CD4-positive, alpha-beta T cell treated with Interferon alpha-2 for 1 hour (primary cell): ENCODE results near the gene HCN4.

ENCODE experiments used
- DNase-seq, 2 donors: peaks; one replicate each; pipeline ENCODE4 v3.0.0-alpha.2; 2020 to 2022

Gene HCN4

DNA sequence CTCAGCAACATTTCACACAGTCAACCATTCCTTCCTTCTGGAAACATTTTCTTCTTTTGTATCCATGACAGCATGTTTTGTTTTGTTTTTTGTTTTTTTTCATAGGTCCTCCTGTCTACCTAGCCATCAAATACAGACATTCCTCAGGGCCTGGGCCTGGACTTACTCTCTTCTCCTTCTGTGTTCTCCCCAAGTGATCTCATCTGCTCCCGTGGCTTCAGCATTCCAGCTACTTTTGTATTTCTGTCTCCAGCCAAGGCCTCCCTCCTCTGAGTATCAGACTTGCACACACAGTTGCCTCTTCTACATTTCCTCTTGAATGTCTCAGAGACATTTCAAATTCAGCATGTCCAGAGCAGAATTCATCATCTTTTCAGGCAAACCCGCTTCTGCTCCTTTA is 82.4 kb downstream of the HCN4 start:
- DNase-seq: no peak

DNA sequence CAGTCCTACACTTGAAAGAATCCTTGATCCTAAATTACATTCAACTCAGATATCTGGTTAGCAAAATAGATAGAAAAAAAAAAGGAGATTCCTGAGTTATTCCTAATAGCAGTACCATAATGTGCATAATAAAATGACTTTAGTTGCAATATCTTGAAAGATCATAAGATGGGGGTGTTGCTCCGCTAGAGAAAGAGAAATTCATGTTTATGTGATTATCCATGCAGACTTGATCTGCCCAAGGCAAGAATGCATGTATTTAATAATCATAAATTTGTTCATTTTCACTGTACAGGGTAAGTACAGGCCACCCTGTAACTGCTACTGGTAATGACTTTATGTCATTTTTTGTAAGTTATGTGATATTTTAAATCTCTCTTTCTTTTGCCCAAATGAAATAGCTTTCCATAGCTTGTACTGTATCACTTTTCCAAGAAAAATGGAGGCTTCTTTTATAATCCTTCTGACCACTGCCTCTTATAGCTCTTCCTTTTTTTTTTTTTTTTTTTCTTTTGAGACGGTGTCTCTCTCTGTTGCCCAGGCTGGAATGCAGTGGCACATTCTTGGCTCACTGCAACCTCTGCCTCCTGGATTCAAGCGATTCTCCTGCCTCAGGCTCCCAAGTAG is 84.6 kb downstream of the HCN4 start:
- peak in 1 of 2 donors; percentile 21 for DNase-seq

DNA sequence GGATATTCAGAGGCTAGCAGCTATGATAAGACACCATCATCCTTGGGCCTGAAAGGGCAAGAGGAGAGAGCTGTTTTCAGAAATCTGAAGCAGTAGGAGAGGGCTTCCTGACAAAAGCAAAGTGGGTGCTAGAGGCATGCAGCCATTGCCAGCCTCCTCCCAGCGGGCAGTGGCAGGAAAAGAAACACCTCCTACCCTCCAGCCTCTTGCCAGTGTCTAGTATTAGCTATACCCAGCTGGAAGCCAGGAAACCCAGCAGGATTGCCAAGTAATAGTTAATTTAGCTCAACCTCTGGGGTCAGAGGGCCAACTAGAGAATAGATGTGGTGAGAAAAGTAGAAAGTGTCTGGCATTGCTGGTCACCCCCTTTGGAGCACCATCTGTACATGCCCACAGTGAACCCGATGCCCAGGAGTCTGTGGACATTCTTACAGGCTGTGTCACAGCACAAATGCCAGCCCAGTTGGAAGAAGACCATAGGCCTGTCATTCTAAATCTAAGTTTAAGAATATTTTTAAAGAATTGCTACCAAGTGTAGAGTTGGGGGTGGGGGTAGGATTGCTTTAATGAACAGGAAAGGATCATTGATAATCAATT is 85.3 kb downstream of the HCN4 start:
- DNase-seq: no peak

DNA sequence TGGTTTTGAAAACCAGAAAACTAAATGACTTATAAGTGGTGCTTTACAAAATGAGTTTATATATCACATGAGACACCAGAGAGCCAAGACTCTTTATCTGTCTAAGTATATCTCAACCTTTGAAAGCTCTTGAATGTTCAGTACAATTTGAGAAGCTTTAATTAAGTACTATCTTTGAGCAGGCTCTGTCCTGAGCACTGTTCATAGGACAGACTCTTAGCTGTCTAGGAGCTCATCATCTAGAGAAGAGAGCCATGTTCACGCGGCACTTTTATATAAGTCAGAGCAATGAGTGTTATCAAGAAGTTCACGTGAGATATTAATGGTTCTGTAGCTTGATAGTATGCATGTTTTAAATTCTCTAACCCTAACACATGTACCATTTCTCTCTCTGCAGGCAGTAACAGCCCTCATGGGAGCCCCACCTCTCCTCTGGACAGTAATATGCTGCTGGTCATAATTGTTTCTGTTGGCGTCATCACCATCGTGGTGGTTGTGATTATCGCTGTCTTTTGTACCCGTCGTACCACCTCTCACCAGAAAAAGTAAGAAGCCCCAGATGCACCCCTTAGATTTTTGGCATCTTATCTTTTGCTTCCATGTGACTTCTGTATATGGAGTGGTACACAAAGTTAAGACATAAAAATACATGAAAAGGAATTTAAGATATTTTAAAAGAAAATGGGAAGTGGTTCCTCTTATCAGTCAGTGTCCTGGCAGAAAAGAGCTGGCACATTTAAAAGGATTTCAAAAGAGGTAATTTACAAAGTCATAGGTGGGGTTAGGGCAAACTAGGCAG is 86.0 kb downstream of the HCN4 start:
- no peak for DNase-seq

DNA sequence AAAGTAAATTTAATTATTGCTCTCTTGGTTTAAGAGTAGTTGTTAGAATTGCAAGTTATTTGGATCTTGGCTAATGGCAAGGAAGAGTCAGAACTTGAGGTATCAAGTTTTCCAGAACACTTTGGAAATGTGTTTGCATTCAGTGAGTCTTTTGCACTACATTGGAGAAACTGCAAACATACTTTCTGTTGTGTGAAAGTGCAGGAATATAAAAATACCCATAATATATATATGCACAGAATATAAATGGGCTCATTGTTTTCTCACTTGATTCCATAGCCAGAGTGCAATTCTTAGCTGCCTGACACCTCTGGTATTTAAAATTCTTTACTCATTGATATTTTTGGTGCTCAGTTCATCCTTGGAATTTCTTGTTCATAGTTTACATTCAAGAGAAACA is 92.9 kb downstream of the HCN4 start:
- DNase-seq: no peak

DNA sequence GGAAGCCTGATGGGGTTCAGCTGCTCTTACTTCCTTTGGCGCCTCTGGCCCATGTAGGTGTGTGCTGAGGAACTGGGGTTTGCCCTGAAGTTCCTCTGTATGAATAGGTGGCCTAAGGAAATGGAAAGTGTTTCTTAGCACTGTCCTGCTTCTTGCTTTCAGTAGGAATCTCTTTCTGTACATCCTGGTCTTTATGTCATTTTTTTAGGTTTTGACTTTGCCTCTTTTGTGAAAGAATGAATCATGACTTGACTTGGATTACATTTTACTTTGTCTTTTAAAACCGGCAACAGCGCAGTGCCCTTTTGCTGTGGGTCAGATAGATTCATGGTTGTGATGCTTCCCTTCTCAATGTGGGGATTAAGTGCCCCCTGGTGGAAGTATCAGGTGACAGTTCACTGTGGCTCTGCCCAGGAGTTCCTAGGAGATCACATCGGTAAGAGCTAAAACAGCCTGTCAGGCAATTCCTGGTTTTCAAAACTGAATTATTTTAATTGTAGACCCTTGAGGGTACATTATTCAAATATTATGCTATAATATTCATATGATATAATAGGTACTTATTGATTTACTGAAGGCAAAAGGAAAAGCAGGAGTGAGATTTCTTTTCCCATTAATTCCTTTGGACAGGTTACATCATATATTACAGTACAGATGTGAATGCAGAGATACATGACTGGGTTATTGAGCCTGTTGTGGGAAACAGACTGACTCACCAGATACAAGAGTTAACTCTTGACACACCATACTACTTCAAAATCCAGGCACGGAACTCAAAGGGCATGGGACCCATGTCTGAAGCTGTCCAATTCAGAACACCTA is 95.4 kb downstream of the HCN4 start:
- DNase-seq: peak; percentile 35 to 61

DNA sequence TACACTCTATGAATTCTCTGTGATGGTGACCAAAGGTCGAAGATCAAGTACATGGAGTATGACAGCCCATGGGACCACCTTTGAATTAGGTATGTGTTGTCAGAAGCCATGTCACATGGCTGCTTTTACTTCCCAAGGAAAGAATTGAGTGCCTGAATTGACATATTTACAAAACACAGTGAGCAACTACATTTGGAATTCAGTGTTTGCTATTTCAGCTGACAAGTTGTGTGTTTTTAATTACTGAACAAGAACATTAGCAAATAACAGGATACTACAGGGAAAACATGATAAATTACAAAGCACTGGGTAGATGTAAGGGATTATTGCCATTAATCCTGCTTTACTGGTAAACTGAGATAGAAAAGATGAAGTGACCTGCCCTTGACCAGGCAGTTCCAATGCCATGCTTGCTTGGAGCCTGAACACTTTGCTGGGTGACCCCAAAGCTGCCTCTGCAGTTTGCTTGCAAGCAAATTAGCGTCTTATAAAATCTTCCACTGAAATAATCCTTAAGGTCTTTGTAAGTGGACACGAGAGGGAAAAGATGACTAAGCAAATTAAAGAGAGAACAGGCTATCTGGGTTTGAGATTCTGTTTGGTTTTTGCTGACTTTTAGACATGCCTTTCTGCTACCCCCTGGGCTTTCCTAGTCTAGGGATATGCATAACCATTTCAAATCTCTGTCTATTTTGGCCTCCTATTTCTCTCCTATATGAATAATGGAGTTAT is 98.2 kb downstream of the HCN4 start:
- DNase-seq: no peak
